Activated naive CD8-positive, alpha-beta T cell (primary cell): Measurements from ENCODE around the gene RXRA.

Experiments
- H3K27ac Mint-ChIP-seq: one replicate; pipeline ENCODE4 v1.8.0; 2021; ENCODE audit warnings: mixed read lengths
- H3K27me3 Mint-ChIP-seq: one replicate; pipeline ENCODE4 v1.8.0; 2021; ENCODE audit warnings: mixed read lengths
- H3K36me3 Mint-ChIP-seq: one replicate; pipeline ENCODE4 v1.8.0; 2021; ENCODE audit warnings: mixed read lengths
- H3K4me1 Mint-ChIP-seq: one replicate; pipeline ENCODE4 v1.8.0; 2021; ENCODE audit warnings: low read depth, mixed read lengths
- H3K4me3 Mint-ChIP-seq: one replicate; pipeline ENCODE4 v1.8.0; 2021; ENCODE audit warnings: mild to moderate bottlenecking, mixed read lengths
- H3K9me3 Mint-ChIP-seq: one replicate; pipeline ENCODE4 v1.8.0; 2021; ENCODE audit warnings: low read depth, mixed read lengths

RXRA gene

DNA sequence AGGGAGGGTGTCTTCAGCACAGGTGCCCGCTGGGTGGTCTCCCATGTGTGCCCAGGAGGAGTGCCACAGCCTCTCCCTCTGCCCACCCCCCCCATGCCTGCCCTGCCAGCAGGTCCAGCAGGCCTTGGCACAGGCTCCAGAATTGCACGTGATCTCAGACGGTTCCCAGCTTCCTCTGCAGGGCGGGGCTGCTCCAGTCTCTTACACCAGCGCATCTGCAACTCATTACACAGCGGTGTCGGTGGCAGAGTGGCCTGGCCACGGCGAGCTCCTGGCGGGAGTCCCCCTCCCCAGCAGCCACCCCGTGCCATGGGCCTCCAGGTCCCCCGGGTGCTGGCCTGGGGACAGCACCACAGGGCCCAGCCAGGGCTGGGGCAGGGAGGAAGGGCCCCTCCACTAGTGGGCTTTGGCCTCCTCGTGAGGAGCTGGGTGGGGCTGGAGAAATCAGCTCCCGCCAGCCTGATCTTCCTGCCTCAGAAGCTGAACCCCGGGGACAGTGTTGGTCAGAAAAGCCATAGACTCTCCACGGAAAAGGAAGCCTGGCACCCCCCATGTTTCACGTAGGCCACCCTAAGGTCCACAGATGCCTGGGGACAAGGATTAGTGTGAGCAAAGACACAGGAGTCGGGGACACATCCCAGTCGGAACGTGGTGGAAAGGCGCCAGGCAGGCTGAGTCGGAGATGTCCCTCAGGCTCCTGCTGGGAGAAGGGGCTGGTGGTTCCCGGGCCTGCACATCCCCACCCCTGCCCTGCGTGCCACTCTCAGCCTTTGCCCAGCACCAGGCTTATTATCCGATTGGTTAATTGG, 40.2 kb downstream of the RXRA start:
- Mint-ChIP-seq H3K4me3 (no peak overlapping the region), H3K27ac (no peak overlapping the region), H3K27me3 (no peaks in the 10 kb centered on the region), H3K36me3 (no peaks in the 10 kb centered on the region), H3K9me3 (no peaks in the 10 kb centered on the region), H3K4me1 (peaks cover 1% of the 10 kb centered on the region)

GRCh38 chr9:134367061-134367460, 40.8 kb downstream of the RXRA start:
- Mint-ChIP-seq H3K9me3 (no peaks in the 10 kb centered on the region), H3K27ac (no peak overlapping the region), H3K36me3 (no peaks in the 10 kb centered on the region), H3K4me3 (no peak overlapping the region), H3K27me3 (no peaks in the 10 kb centered on the region), H3K4me1 (peaks cover 1% of the 10 kb centered on the region)

DNA sequence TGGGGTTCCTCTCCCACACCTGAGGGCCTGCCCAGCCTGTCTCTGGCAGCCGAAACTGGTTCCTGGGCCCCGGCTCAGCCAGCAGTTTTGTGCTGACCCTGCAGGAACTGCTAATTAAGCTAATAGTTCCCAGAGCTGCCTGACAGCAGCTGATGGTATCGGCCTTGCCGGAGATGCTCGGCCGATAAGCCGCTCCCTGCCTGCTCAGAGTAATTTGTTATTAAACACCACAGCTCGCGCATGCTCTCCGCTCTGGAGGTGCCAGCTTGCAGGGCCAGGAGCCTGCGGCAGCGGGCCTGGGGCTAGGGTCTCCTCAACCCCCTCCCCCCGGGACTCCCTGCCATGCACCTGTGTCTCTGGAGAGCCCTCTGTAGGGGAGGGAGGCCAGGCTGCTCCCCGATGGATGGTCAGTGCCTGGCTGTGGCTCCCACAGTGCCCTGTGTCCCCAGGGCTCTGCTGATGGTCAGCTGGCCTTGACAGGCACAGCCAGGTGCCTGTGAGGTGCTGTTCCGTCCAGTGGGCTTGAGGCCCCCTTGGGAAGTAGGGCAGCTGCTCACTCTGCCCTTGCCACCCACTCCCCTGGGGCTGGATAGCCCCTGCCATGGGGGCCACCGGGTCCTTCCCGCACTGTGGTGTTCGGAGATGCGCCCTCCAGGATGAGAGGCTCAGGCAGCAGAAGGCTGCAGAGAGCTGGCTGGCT, 41.7 kb downstream of the RXRA start:
- Mint-ChIP-seq H3K27ac (no peak overlapping the region), H3K4me3 (no peak overlapping the region), H3K9me3 (no peaks in the 10 kb centered on the region), H3K4me1 (peaks cover 1% of the 10 kb centered on the region), H3K27me3 (no peaks in the 10 kb centered on the region), H3K36me3 (no peaks in the 10 kb centered on the region)

GRCh38 chr9:134368571-134368970, 42.3 kb downstream of the RXRA start:
- Mint-ChIP-seq H3K4me1 (peaks cover 1% of the 10 kb centered on the region), H3K4me3 (no peak overlapping the region), H3K36me3 (no peaks in the 10 kb centered on the region), H3K27me3 (no peaks in the 10 kb centered on the region), H3K9me3 (no peaks in the 10 kb centered on the region), H3K27ac (no peak overlapping the region)

DNA sequence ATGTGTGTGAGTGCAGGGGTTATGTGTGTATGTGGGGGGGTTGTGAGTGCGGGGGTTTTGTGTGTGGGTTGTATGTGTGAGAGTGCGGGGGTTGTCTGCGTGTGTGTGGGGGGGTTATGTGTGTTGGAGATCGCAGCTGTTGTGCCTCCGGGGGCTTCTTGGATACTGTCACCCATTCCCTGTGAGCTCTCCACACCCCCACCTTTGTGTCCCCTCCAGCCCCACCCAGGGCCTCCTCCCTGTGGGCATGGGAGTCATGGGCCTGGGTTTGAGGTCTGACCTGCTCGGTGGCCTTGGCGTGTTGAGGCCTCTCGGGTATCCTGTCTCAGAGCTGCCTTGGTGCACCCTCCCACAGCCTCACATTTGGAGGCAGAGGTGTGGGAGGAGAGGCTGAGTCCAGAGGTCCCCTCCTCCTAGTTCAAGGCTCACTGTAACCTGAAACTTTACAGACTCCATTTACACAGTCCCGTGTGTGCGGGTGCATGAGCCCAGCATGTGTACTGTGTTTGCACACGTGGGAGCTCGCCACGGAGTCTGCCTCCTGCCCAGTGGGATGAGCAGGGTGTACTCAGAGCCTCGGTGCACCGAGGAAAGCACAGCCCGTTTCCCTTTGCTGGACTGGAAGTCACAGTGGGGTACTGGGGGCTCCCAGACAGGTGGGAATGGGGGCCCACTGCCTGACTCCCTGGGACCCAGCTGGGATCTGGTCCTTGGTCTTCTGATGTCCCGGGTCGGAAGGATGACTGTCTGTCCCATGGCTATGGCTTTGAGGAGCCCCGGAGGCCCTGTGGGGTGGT, 43.4 kb downstream of the RXRA start:
- Mint-ChIP-seq H3K4me3 (no peak overlapping the region), H3K27ac (no peak overlapping the region), H3K36me3 (no peaks in the 10 kb centered on the region), H3K4me1 (peaks cover 1% of the 10 kb centered on the region), H3K9me3 (no peaks in the 10 kb centered on the region), H3K27me3 (no peaks in the 10 kb centered on the region)

DNA sequence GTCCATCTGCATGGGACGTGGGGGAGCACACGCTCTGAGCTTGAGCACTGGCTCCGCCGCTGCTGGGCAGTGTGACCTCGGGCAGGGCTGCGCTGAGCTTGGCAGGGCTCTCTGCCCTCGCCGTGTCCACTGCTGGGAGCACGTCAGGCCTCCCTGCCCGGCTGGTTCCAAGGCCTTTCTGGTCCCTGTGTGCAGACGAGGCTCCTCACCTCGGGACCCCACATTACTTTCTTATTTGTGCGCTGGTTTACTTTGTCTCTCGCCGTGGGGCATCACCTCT, 43.9 kb downstream of the RXRA start:
- H3K4me1 Mint-ChIP-seq = peaks cover 1% of the 10 kb centered on the region
- H3K27me3 Mint-ChIP-seq = no peaks in the 10 kb centered on the region
- H3K4me3 Mint-ChIP-seq = no peak overlapping the region
- H3K36me3 Mint-ChIP-seq = no peaks in the 10 kb centered on the region
- no peak overlapping the region for H3K27ac Mint-ChIP-seq
- no peaks in the 10 kb centered on the region for H3K9me3 Mint-ChIP-seq

DNA sequence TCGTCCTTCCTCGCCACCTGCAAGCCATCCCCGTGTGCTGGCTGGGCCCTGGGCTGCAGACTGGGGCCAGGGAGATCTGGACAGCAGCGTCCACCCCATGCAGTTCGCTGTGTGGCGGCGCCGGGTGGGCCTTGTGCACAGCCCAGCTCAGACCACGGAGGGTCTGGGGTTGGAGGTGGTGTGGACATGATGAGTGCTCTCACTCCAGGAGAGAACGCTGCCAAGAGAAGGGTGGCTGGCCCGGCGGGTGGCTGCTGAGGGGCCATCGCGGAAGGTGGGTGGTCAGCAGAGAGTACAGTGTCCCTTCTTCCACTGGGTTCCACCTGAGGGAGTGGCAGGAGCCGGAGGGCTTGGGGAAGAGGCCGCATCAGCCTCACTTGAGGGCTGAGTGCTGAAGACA, 44.4 kb downstream of the RXRA start:
- no peaks in the 10 kb centered on the region for H3K27me3 Mint-ChIP-seq
- H3K36me3 Mint-ChIP-seq = no peaks in the 10 kb centered on the region
- no peak overlapping the region for H3K4me3 Mint-ChIP-seq
- H3K9me3 Mint-ChIP-seq = no peaks in the 10 kb centered on the region
- peaks cover 1% of the 10 kb centered on the region for H3K4me1 Mint-ChIP-seq
- no peak overlapping the region for H3K27ac Mint-ChIP-seq

DNA sequence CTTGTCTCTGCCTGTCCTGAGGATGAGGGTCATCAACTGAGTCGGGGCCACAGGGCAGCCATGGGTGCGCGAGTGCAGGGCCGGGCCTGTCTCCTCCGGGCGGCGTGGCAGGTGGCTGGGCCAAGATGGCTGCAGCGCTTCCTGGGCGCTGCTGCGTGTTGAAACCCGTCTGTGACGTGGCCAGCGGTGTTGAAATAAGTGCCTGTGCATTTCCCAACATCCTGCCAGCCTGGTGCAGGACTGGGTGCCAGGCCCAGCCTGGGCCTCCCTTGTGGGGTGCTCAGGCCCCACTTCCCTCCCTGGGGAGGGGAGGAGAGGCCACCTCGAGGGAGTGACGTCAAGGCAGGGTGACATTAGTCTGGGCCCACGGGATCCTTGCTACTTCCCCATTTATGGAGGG, 45.5 kb downstream of the RXRA start:
- H3K9me3 Mint-ChIP-seq = no peaks in the 10 kb centered on the region
- H3K27me3 Mint-ChIP-seq = no peaks in the 10 kb centered on the region
- no peak overlapping the region for H3K27ac Mint-ChIP-seq
- no peaks in the 10 kb centered on the region for H3K36me3 Mint-ChIP-seq
- no peak overlapping the region for H3K4me3 Mint-ChIP-seq
- peaks cover 2% of the 10 kb centered on the region for H3K4me1 Mint-ChIP-seq

DNA sequence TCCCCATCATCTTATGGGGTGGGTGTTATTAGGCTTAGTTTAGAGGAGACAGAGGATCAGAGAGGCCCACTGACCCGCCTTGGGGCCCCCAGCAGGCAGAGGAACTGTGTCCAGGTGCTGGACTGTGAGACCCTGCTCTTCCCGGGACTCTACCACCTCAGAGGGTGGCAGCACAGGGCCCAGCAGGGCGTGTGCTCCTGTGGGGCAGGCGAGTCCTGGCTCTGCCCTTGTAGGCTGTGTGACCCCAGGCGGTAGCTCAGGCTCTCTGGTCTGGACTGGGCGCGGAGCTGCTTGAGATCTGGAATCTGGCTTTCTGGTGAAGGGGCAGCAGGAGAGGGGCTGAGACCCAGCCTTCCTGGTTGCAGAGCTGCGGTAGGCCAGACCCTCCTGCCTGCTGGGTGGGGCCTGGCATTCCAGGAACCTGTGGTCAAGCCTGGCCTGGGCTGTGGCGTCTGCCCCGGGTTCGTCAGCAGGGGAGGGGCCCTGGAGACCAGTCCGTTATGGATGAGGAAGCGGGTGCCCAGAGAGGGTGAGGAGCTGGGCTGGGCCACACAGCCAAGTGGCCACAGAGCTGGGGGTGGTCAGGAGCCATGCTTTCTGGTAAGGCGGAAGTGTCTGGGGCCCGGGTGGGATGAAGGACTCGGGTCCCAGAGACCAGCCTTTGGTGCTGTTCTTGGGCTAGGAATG, 46.5 kb downstream of the RXRA start:
- Mint-ChIP-seq H3K27ac (no peak overlapping the region), H3K27me3 (no peaks in the 10 kb centered on the region)

DNA sequence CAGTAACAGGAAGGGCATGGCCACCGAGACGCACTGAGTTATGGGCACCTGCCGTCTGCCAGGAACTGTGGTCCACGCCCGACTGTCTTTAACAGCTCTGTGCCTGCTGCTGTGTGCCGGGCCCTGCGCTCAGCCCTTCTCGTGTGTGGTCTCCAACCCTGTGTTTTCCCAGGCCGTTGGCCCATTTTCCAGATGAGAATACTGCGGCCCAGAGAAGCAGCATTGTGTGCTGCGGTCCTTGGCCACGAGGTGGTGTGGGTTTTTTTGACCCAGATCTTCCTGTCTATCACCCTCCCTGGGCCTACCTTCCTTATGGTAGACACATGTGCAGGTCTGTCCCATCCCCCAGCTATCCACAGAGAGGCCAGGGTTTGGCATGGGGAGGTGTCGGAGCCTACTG, 47.0 kb downstream of the RXRA start:
- Mint-ChIP-seq H3K36me3 (no peaks in the 10 kb centered on the region), H3K27me3 (no peaks in the 10 kb centered on the region), H3K4me1 (peaks cover 1% of the 10 kb centered on the region), H3K4me3 (no peak overlapping the region), H3K27ac (no peak overlapping the region), H3K9me3 (no peaks in the 10 kb centered on the region)

More for the DNA sequence above, 46.5 kb downstream of the RXRA start:
- H3K4me1 Mint-ChIP-seq = peaks cover 1% of the 10 kb centered on the region
- H3K4me3 Mint-ChIP-seq = no peak overlapping the region
- H3K9me3 Mint-ChIP-seq = no peaks in the 10 kb centered on the region
- no peaks in the 10 kb centered on the region for H3K36me3 Mint-ChIP-seq

GRCh38 chr9:134373953-134374300, 47.7 kb downstream of the RXRA start:
- Mint-ChIP-seq H3K4me3 (no peak overlapping the region), H3K36me3 (no peaks in the 10 kb centered on the region), H3K27ac (no peak overlapping the region), H3K4me1 (peaks cover 1% of the 10 kb centered on the region), H3K9me3 (no peaks in the 10 kb centered on the region), H3K27me3 (no peaks in the 10 kb centered on the region)

GRCh38 chr9:134374301-134375010, 48.2 kb downstream of the RXRA start:
- Mint-ChIP-seq H3K27ac (peak overlapping the region; percentile 41), H3K27me3 (no peaks in the 10 kb centered on the region), H3K9me3 (no peaks in the 10 kb centered on the region), H3K36me3 (no peaks in the 10 kb centered on the region), H3K4me1 (peaks cover 1% of the 10 kb centered on the region), H3K4me3 (no peak overlapping the region)

- H3K9me3 Mint-ChIP-seq = no peaks in the 10 kb centered on the region
- peak overlapping the region; percentile 41 for H3K27ac Mint-ChIP-seq
- H3K4me3 Mint-ChIP-seq = no peak overlapping the region
- peaks cover 1% of the 10 kb centered on the region for H3K4me1 Mint-ChIP-seq
- no peaks in the 10 kb centered on the region for H3K36me3 Mint-ChIP-seq
- no peaks in the 10 kb centered on the region for H3K27me3 Mint-ChIP-seq
Observed at GRCh38 chr9:134375011-134375390, 48.7 kb downstream of the RXRA start.

- no peaks in the 10 kb centered on the region for H3K36me3 Mint-ChIP-seq
- H3K4me1 Mint-ChIP-seq = peaks cover 1% of the 10 kb centered on the region
- no peaks in the 10 kb centered on the region for H3K9me3 Mint-ChIP-seq
- H3K27me3 Mint-ChIP-seq = no peaks in the 10 kb centered on the region
- no peak overlapping the region for H3K4me3 Mint-ChIP-seq
- no peak overlapping the region for H3K27ac Mint-ChIP-seq
Observed at GRCh38 chr9:134375430-134376385, 49.5 kb downstream of the RXRA start.
